ENCODE results near the gene MUC22.
"Not testable (repeated sequence)": the region's sequence is repeated elsewhere in the genome, so short reads cannot be mapped to it uniquely, and the experiment has no call there.

The MUC22 gene

DNA sequence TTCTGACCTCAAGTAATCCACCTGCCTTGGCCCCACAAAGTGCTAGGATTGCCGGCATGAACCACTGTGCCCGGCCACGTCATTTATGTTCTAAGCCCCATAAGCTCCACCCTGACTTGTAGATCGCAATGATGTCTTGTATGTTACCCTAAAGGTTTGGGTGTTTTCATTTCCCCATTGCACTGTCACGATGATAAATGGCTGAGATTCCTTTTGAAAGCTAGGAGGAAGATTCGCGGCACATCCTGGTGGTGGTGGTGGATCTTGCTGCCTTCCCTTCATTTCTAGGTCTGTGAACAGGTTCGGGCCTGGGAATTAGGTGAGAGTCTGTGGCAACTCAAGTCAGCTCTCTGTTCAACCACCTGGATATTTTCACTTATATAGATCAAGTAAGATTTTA is 28.3 kb downstream of the MUC22 start:
- DNase-seq (ENCODE audit: low spot score): no peak

- no peak for DNase-seq (ENCODE audit: low spot score)
Observed at GRCh38 chr6:31040801-31041200, 30.5 kb downstream of the MUC22 start.

DNA sequence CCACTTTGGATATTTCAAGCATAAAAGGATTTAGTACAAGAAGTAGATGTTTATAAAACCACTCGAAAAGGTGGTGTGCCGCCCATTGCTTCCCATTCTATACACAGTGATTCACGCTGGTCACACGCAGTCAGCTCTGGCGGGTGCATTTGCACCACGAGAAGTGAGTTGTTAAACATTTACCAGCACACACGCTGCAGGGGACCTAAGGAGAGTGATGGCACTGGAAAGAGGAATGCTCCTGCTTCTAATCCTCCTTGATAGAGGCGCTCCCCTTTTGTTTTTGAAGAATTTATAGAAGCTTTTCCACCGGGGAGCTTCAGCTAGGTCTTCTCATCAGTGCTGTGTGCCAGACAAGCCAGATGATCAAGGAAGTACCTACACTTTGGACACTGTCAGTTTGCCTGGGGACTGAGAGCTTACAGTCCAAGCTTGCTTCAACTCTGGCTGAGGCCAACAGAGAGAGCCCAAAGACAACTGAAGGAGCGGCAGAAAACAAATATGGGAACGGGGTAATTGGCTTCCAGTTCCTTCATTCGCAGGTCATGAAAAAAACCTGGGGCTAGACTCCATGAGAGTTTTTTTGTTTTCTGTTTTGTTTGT is 31.2 kb downstream of the MUC22 start:
- no peak for DNase-seq (ENCODE audit: low spot score)

DNA sequence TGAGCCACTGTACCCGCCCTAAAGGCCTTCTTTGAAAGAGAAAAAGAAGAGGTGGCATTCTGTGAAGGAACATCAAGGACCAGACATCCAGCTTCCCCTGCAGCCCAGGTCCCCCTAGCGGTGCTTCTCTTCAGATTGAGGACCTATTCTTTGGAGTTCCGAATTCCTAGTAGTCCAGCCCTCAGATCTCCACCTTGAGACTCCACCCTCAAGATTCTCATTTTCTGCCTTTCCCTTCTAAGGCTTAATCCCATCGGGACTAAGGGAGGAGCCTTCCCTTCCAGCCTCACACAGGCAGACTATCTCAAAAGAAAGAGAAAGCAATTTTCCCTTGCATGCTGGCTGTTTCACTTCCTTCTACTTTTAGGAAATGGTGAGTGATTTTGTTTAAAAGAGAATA is 32.5 kb downstream of the MUC22 start:
- peak; percentile 76 for DNase-seq (ENCODE audit: low spot score)

DNA sequence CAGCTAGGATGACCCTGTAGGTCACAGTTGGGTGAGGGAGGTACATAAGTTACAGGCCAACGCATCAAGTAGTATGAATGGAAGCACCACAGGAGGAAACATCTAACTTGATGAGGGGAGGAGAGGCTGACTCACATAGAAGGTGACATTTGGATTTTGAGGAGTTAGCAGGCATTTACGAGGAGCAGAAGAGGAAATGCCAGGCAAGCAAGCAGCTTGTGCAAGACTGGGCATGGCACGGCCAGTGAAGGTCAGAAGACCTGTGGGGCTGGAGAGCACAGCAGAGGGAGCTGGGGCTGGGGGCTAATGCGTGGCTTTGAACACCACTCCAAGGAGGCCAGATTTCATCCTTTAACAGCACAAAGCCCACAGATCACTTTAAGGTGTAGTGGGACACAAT is 37.8 kb downstream of the MUC22 start:
- DNase-seq (ENCODE audit: low spot score): no peak

DNA sequence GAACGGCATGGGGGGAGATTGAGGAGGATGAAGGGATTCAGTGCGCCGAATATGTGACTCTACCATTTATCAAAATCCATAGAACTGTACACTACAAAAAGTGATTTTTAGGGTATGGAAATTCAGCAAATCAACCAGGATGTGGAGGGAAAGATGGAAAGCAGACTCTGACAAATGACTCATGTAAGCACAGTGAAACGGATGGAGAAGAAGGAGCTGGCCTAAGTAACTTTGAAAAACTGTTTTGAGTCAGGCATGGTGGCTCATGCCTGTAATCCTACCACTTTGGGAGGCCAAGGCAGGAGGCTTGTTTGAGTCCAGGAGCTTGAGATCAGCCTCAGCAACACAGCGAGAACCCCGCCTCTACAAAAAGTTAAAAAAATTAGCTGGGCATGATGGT is 39.2 kb downstream of the MUC22 start:
- no peak for DNase-seq (ENCODE audit: low spot score)

DNA sequence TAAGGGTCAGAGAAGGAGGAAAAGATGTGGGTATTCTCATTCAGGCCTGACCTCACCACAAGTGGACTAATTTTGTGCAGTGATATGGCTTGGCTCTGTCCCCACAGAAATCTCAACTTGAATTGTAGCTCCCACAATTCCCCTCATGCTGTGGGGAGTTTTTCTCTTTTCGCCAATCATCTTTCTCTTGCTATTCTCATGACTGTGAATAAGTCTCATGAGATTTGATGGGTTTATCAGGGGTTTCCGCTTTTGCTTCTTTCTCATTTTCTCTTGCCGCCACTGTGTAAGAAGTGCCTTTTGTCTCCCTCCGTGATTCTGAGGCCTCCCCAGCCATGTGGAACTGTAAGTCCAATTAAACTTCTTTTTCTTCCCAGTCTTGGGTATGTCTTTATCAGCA is 42.9 kb downstream of the MUC22 start:
- not testable (repeated sequence) for DNase-seq (ENCODE audit: low spot score)

DNA sequence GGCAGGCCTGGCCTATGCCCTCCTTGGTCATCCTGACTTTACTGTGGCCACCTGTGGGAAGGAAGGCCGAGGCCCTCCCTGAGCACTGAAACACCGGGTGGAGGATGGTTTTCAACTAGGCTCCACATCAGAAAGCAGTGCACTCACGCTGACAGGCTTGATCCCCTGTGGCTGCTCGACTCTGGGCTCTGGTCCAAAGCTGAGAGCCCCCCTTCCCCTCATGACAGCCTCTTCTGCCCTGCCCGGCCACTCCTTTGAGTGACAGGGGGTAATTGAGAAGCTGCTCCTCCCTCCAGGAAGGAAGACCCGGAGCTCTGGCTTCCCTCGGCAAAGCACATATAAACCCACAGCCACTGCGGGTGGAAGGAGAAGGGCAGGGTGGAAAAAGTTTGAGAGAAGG is 43.6 kb downstream of the MUC22 start:
- no peak for DNase-seq (ENCODE audit: low spot score)

- no peak for DNase-seq (ENCODE audit: low spot score)
Observed at GRCh38 chr6:31055441-31055840, 45.2 kb downstream of the MUC22 start.

DNA sequence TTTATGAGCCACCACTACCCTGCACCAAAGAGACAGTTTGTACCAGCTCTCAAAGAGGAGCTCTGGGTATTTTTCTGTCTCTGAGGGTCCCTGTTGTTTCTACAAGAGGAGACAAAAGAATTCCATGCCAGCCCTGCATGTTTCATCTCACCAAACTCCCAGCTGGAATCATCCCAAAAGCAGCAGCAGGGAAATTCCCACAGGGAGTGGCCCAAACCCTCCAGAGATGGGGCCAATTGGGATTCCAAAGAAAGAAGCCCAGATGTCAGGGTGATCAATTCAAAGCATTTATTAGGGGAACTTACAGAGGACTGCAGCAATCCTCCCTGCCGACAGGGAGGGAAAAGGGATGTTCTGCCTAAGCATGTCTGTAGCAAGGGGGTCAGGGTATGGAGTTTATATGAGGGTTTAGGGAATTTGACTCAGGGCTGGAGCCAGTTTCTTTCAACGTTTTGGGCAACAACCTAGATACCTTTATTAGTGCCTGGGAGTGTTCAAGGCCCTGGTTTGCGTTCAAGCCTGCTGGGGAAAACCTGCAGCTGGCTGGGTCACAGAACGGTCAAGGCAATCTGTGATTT is 47.2 kb downstream of the MUC22 start:
- DNase-seq (ENCODE audit: low spot score): peak; percentile 69

GRCh38 chr6:31058128-31058894 is 48.0 kb downstream of the MUC22 start:
- peak; percentile 82 for DNase-seq (ENCODE audit: low spot score)

- DNase-seq (ENCODE audit: low spot score): no peak
Observed at GRCh38 chr6:31060145-31060544, 49.9 kb downstream of the MUC22 start.

GRCh38 chr6:31063906-31064435 is 53.7 kb downstream of the MUC22 start:
- DNase-seq (ENCODE audit: low spot score): no peak

DNA sequence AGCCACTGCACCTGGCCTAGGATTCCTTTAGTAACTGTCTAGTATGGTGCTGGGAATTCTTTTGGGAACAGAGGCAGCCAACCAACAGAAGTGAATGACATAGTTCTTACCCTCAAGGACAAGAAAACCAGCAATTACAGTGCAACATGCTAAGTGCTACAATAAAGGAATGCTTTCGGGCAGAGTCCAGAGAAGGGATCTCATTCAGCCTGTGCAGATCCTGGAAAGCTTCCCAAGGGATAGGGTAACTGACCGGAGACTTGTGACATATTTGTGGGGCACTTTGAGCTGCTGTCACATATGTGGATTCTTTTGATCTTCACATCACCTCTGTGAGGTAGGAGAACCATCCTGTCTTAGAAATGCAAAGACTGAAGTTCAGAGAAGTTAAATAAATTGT is 55.3 kb downstream of the MUC22 start:
- no peak for DNase-seq (ENCODE audit: low spot score)

- not testable (repeated sequence) for DNase-seq (ENCODE audit: low spot score)
Observed at GRCh38 chr6:31067028-31067427, 56.8 kb downstream of the MUC22 start.

- not testable (repeated sequence) for DNase-seq (ENCODE audit: low spot score)
Observed at GRCh38 chr6:31067891-31068668, 57.8 kb downstream of the MUC22 start.

- peak; percentile 90 for DNase-seq (ENCODE audit: low spot score)
Observed at GRCh38 chr6:31068669-31069340, 58.5 kb downstream of the MUC22 start.

DNA sequence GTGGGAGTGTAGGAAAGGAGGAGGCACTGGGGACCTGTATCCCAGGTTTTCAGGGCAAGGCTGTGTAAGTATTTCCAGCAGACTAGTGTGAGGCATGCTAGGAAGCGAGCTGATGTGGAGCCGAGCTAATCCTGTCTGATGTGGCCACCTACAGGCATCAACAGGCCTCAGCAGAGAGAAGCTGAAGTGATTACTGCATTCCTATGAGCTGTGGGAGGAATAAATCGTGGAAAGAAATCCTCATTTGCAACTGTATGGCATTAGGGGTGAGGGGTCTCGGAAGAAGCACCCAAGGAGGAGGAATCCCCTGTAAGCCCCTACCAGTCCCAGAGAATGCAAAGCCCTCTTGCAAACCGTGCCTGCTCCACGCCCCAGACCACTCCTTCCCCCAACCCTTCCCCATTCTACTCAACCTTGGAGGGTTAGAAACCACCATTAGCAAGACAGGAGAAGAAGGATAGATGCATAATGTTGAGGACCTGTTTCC is 60.5 kb downstream of the MUC22 start:
- peak; percentile 84 for DNase-seq (ENCODE audit: low spot score)

DNA sequence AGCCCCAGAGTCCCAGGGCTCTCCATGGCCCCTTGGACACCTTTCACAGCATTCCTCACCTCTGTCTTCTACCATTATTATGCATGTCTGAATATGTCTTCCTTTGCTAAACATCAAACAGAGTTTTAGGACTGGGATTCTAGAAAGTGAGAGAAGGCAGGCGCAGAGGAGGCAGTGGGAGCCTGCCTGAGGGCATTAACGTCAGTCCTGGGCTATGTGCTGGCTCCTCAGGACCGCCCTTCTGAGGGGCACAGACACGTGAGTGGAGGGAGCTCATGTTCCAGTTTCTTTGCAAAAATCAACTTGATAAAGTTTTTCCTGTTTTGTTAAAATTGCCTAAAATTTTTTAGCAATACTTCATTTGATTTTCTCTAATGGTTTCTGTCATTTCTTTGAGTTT is 64.1 kb downstream of the MUC22 start:
- no peak for DNase-seq (ENCODE audit: low spot score)

GRCh38 chr6:31075528-31075927 is 65.3 kb downstream of the MUC22 start:
- peak; percentile 33 for DNase-seq (ENCODE audit: low spot score)

GRCh38 chr6:31076611-31077010 is 66.3 kb downstream of the MUC22 start:
- no peak for DNase-seq (ENCODE audit: low spot score)
